ENCODE data around the gene RBM19.

DNA sequence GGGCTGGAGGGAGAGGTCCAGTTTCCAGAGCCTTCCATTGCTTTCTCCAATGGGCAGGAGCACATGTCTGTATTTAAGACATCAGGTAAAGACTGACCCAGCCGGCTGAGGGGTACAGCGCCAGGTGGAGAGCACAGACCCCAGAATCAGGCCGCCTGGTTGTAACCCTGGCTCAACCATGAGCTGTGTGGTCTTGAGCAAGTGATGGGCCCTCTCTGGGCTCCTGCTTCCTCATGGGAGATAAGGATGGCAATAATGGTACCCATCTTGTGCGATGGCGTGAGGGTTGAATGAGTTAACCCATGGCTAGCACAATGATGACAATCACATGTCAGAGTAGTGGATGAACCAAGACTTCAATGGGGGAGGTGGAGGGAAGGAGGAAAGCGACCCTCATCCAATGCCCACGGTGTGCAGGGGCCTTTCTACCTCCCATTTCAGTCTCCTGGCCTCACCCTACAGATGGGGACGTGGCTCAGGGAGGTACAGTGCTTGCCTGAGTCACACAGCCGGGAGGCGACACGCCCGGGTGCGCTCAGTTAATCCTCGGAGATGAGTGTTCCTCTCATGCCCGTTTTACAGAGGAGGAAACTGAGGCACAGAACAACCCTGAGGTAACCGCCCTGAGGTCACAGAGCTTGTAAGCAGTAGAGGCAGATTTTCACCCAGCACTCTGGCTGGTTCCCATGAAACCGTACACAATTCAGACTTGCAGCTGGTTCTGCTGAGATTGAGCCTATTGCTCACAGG, 163.9 kb downstream of the RBM19 start:
- TF ChIP-seq SIN3A (IDR thresholded peaks at IDR 0.05; ENCODE audit: borderline replicate concordance, insufficient read depth, low read length): no peak
- no peak for TF ChIP-seq POLR2AphosphoS5 (IDR thresholded peaks at IDR 0.05; ENCODE audit: low read depth, low read length)
- no peak for TF ChIP-seq TAF1 (IDR thresholded peaks at IDR 0.05; ENCODE audit: borderline replicate concordance, insufficient read depth, low read length)
- no peak for TF ChIP-seq FOXP2 (optimal IDR thresholded peaks at IDR 0.05; ENCODE audit: borderline replicate concordance, extremely low read depth, extremely low read length, insufficient read depth)

Measured in PFSK-1 (cell line).